Tibial nerve (tissue), 4 donors: Measurements from ENCODE around the gene BNC2. TPM values are rescaled to one million over a fixed set of nuclear protein-coding genes. Genes with fewer than 3 reads are reported as not detected.

Source experiments
- DNase-seq, 2 donors: peaks; one replicate each; pipeline ENCODE4 v3.0.0-alpha.2; 2019; ENCODE audit warnings: low spot score in 2 of 2
- H3K27ac ChIP-seq, 4 donors: fragments of 200-600 bp; sonication (generic) in 3 of 4; one replicate each; pipeline ENCODE4 v1.5.1; 2017 to 2019; ENCODE audit warnings: mild to moderate bottlenecking in 1 of 4
- H3K27me3 ChIP-seq, 2 donors: fragments of 200-600 bp; sonication (generic) in 1 of 2; one replicate each; pipeline versions ENCODE4 v1.5.1 to v1.6.0; 2017 to 2019
- H3K36me3 ChIP-seq, 3 donors: fragments of 200-600 bp; sonication (generic); one replicate each; pipeline ENCODE4 v1.5.1; 2018 to 2019
- H3K4me1 ChIP-seq, 4 donors: fragments of 200-600 bp; sonication (generic) in 3 of 4; one replicate each; pipeline ENCODE4 v1.5.1; 2017 to 2019
- H3K4me3 ChIP-seq, 4 donors: fragments of 200-600 bp; sonication (generic) in 3 of 4; one replicate each; pipeline ENCODE4 v1.5.1; 2017 to 2019; ENCODE audit warnings: mild to moderate bottlenecking in 1 of 4, moderate library complexity in 1 of 4
- H3K9me3 ChIP-seq, 4 donors: fragments of 200-600 bp; sonication (generic) in 3 of 4; one replicate each; pipeline ENCODE4 v1.5.1; 2017 to 2019
- CTCF ChIP-seq, 5 experiments: fragments of 200-600 bp in 3 of 5; fragments of 450-650 bp in 2 of 5; sonication (generic) in 3 of 5; IDR thresholded peaks; one replicate each; pipeline ENCODE4 v1.5.1; 2016 to 2019; ENCODE audit warnings: antibody characterized with exemption in 5 of 5, mild to moderate bottlenecking in 3 of 5, moderate library complexity in 2 of 5
- EP300 ChIP-seq, 2 donors: sonication (generic); formaldehyde crosslinking; IDR thresholded peaks; one replicate each; pipeline ENCODE4 v1.6.1; 2017; ENCODE audit warnings: antibody characterized with exemption in 2 of 2, mild to moderate bottlenecking in 1 of 2
- POLR2A ChIP-seq, 2 donors: fragments of 450-650 bp; IDR thresholded peaks; one replicate each; pipeline ENCODE4 v1.6.1; 2017; ENCODE audit warnings: antibody characterized with exemption in 2 of 2, mild to moderate bottlenecking in 2 of 2, moderate library complexity in 2 of 2
- WGBS, 2 donors: methylation state at CpG; one replicate each; pipeline ENCODE4 v1.1.5; 2018; 5-methylcytosine and 5-hydroxymethylcytosine counted together
- total RNA-seq, 4 donors: library from RNA; depleted of rRNA; stranded (reverse); fragments of >200 nt; gene quantifications; one replicate each; pipeline ENCODE4 v1.1.0, GENCODE V29; 2016

BNC2 gene
- total RNA-seq, 4 donors from 2014 or later = 69.9 to 89.6 (median 88.4) TPM

- no peaks in the 10 kb centered on the region for H3K9me3 ChIP-seq
- H3K36me3 ChIP-seq = no peaks in the 10 kb centered on the region
- H3K27me3 ChIP-seq = no peaks in the 10 kb centered on the region
- H3K4me1 ChIP-seq = peaks cover 0 to 25% (median 5%) of the 10 kb centered on the region in 4 donors
- no peak overlapping the region for H3K4me3 ChIP-seq
- WGBS, 2 donors = 92 to 98% methylated on average over 12 of the region's 12 CpGs
- DNase-seq = no peak
- TF ChIP-seq CTCF (IDR thresholded peaks at IDR 0.05) = no peak
- TF ChIP-seq POLR2A (IDR thresholded peaks at IDR 0.05) = no peak
- TF ChIP-seq EP300 (IDR thresholded peaks at IDR 0.05) = no peak
- H3K27ac ChIP-seq = peak overlapping the region in 1 of 4 donors; percentile 30
Measured at GRCh38 chr9:16419124-16419523, 451.3 kb downstream of the BNC2 start.

DNA sequence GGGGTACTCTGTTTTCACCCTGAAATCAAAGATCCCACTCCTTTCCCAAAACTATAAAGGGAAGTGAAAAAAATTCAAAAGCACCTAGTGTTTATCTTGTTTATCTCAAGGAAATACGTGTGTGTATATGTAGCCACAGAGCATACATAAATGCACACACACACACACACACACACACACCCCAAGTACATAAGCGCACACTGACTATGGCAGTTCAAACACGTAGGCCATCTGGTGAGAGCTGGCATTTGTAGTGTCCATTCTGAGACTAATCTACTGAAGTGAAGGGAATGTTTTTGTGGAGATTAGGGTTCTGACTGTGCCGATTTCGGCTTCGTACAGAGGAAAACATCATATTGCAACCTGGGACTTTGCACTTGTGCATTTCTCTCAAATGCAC lies 451.7 kb downstream of the BNC2 start:
- Histone ChIP-seq H3K27ac (no peak overlapping the region), H3K27me3 (no peaks in the 10 kb centered on the region), H3K9me3 (no peaks in the 10 kb centered on the region), H3K4me1 (peaks cover 0 to 29% (median 5%) of the 10 kb centered on the region in 4 donors), H3K4me3 (no peak overlapping the region), H3K36me3 (no peaks in the 10 kb centered on the region)
- 83 to 85% methylated on average over 6 of the region's 6 CpGs for WGBS, 2 donors
- TF ChIP-seq CTCF (IDR thresholded peaks at IDR 0.05) (no peak), EP300 (IDR thresholded peaks at IDR 0.05) (no peak), POLR2A (IDR thresholded peaks at IDR 0.05) (no peak)
- DNase-seq = no peak

DNA sequence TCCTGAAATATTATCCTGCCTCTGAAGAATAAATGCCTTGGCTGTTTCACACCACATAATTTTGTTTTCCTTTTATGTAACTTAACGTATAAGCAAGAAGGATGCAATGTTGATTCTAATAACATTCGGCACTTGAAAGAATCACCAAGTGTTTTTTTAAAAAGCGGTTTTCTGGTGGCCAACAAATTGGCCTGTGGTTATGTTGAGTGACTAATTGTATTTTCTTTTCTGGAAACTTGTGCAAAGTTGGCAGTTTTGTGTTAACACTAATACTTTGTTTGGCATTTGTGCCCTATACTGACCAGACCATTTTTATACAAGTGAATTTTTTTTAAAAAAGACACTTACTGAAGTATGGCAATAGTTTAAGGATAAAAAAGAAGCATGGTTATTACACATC lies 452.7 kb downstream of the BNC2 start:
- TF ChIP-seq EP300 (IDR thresholded peaks at IDR 0.05) (no peak), POLR2A (IDR thresholded peaks at IDR 0.05) (no peak), CTCF (IDR thresholded peaks at IDR 0.05) (no peak)
- H3K27ac ChIP-seq = peak overlapping the region in 2 of 4 donors; percentile 75 to 76
- H3K4me1 ChIP-seq = peaks cover 0 to 31% (median 5%) of the 10 kb centered on the region in 4 donors
- WGBS, 2 donors = 33 to 40% methylated on average over 3 of the region's 3 CpGs
- no peaks in the 10 kb centered on the region for H3K9me3 ChIP-seq
- peak overlapping the region in 1 of 4 donors; percentile 27 for H3K4me3 ChIP-seq
- no peaks in the 10 kb centered on the region for H3K27me3 ChIP-seq
- H3K36me3 ChIP-seq = no peaks in the 10 kb centered on the region
- DNase-seq = no peak

DNA sequence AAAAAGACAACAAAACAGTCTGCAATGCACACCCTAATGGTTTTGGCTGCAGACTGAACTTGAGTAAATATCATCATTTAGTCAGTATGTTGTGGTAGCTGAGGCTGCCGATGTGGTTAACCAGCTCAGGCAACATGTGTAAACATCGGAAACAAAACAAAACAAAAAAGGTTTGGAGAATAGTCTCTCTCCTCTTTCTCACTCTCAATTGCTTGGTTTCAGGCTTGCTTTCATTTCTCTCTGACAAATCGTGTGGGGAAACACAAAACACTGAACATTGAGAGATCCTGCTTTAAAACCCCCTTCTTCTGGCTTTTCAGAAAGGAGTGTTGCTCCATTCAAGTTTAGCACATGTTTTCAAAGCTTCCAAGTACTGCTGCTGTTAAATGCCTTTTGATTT lies 453.3 kb downstream of the BNC2 start:
- no peak for DNase-seq
- 11 to 23% methylated on average over 3 of the region's 3 CpGs for WGBS, 2 donors
- Histone ChIP-seq H3K4me1 (peaks cover 0 to 30% (median 5%) of the 10 kb centered on the region in 4 donors), H3K4me3 (peak overlapping the region in 3 of 4 donors; percentile 12 to 27 (median 21)), H3K9me3 (no peaks in the 10 kb centered on the region), H3K36me3 (no peaks in the 10 kb centered on the region), H3K27ac (peak overlapping the region in 2 of 4 donors; percentile 75 to 76), H3K27me3 (no peaks in the 10 kb centered on the region)
- TF ChIP-seq CTCF (IDR thresholded peaks at IDR 0.05) (no peak), EP300 (IDR thresholded peaks at IDR 0.05) (peak in 1 of 2 donors; percentile 39), POLR2A (IDR thresholded peaks at IDR 0.05) (no peak)

- H3K9me3 ChIP-seq = no peaks in the 10 kb centered on the region
- H3K27ac ChIP-seq = peak overlapping the region in 2 of 4 donors; percentile 47 to 54
- no peaks in the 10 kb centered on the region for H3K36me3 ChIP-seq
- DNase-seq = no peak
- TF ChIP-seq POLR2A (IDR thresholded peaks at IDR 0.05) (no peak), CTCF (IDR thresholded peaks at IDR 0.05) (no peak), EP300 (IDR thresholded peaks at IDR 0.05) (no peak)
- WGBS, 2 donors = 65 to 68% methylated on average over 3 of the region's 3 CpGs
- H3K4me1 ChIP-seq = peaks cover 0 to 27% (median 5%) of the 10 kb centered on the region in 4 donors
- H3K27me3 ChIP-seq = no peaks in the 10 kb centered on the region
- no peak overlapping the region for H3K4me3 ChIP-seq
Measured at GRCh38 chr9:16414451-16414850, 456.0 kb downstream of the BNC2 start.
